Renal cortex interstitium (tissue), 11 donors: ENCODE data around the gene SPTBN5. TPM values are rescaled to one million over a fixed set of nuclear protein-coding genes. Genes with fewer than 3 reads are reported as not detected.
A peak's percentile ranks its signal among the peaks of the same experiment; 100 is the strongest.

Experiments used
- DNase-seq, 11 donors: peaks; one replicate each; pipeline ENCODE4 v3.0.0-alpha.2; 2013; ENCODE audit warnings: low read depth in 9 of 11, low spot score in 4 of 11; ENCODE audit errors: extremely low read depth in 1 of 11
- polyA plus RNA-seq, 3 donors: library from polyadenylated mRNA; unstranded; fragments of 120-200 nt; gene quantifications; one replicate each; pipeline ENCODE4 v1.2.1, GENCODE V29; 2013; ENCODE audit not compliant: insufficient read length in 3 of 3

The SPTBN5 gene
- polyA plus RNA-seq, 3 donors: 1.4 to 3.7 (median 3.3) TPM

GRCh38 chr15:41821831-41822230 lies 72.0 kb downstream of the SPTBN5 start:
- DNase-seq: no peak

GRCh38 chr15:41820791-41821423 lies 72.9 kb downstream of the SPTBN5 start:
- no peak for DNase-seq

GRCh38 chr15:41819455-41820050 lies 74.3 kb downstream of the SPTBN5 start:
- DNase-seq: no peak

- DNase-seq: no peak
Observed at GRCh38 chr15:41817781-41818180, 76.1 kb downstream of the SPTBN5 start.

GRCh38 chr15:41817327-41817726 lies 76.5 kb downstream of the SPTBN5 start:
- no peak for DNase-seq

- no peak for DNase-seq
Observed at GRCh38 chr15:41816788-41817187, 77.1 kb downstream of the SPTBN5 start.

GRCh38 chr15:41814534-41814933 lies 79.3 kb downstream of the SPTBN5 start:
- DNase-seq: no peak

- no peak for DNase-seq
Observed at GRCh38 chr15:41813426-41813825, 80.4 kb downstream of the SPTBN5 start.

GRCh38 chr15:41812820-41813375 lies 81.0 kb downstream of the SPTBN5 start:
- no peak for DNase-seq

- peak in 10 of 11 donors; percentile 48 to 80 (median 66) for DNase-seq
Observed at GRCh38 chr15:41811432-41812195, 82.2 kb downstream of the SPTBN5 start.

GRCh38 chr15:41810651-41811431 lies 83.0 kb downstream of the SPTBN5 start:
- no peak for DNase-seq

GRCh38 chr15:41809526-41810220 lies 84.2 kb downstream of the SPTBN5 start:
- DNase-seq: no peak

- no peak for DNase-seq
Observed at GRCh38 chr15:41809121-41809520, 84.7 kb downstream of the SPTBN5 start.

GRCh38 chr15:41806291-41807181 lies 87.3 kb downstream of the SPTBN5 start:
- no peak for DNase-seq

- no peak for DNase-seq
Observed at GRCh38 chr15:41805711-41806110, 88.1 kb downstream of the SPTBN5 start.

GRCh38 chr15:41804916-41805666 lies 88.8 kb downstream of the SPTBN5 start:
- no peak for DNase-seq

- DNase-seq: no peak
Observed at GRCh38 chr15:41804361-41804760, 89.5 kb downstream of the SPTBN5 start.
